HG02852 (cell line): ENCODE measurements around the gene LYPD4.
"Not testable (repeated sequence)": the region's sequence is repeated elsewhere in the genome, so short reads cannot be mapped to it uniquely, and the experiment has no call there.

ENCODE experiments used
- ATAC-seq: cut with Tn5 transposase; IDR thresholded peaks from one replicate; pipeline ENCODE4 v1.9.1; 2021; ENCODE audit warnings: mild to moderate bottlenecking, moderate library complexity; ENCODE audit not compliant: unreplicated experiment

Gene LYPD4

GRCh38 chr19:41802770-41803169 lies 41.7 kb downstream of the LYPD4 start:
- ATAC-seq: no peak

GRCh38 chr19:41801792-41802211 lies 42.7 kb downstream of the LYPD4 start:
- no peak for ATAC-seq

- no peak for ATAC-seq
Measured at GRCh38 chr19:41801031-41801430, 43.5 kb downstream of the LYPD4 start.

- no peak for ATAC-seq
Measured at GRCh38 chr19:41799444-41800000, 45.0 kb downstream of the LYPD4 start.

GRCh38 chr19:41796901-41797300 lies 47.6 kb downstream of the LYPD4 start:
- no peak for ATAC-seq

- ATAC-seq: no peak
Measured at GRCh38 chr19:41796362-41796761, 48.1 kb downstream of the LYPD4 start, which contains the start of gene CEACAM3. Gene CEACAM3, plus strand, starts transcription at chr19:41796587. Its CDS starts 91 bp downstream, at chr19:41796678.

GRCh38 chr19:41795031-41795461 lies 49.4 kb downstream of the LYPD4 start:
- ATAC-seq: no peak

- ATAC-seq: no peak
Measured at GRCh38 chr19:41793414-41793727, 51.1 kb downstream of the LYPD4 start.

- no peak for ATAC-seq
Measured at GRCh38 chr19:41792513-41793413, 51.7 kb downstream of the LYPD4 start.

GRCh38 chr19:41789053-41789452 lies 55.4 kb downstream of the LYPD4 start:
- not testable (repeated sequence) for ATAC-seq

GRCh38 chr19:41788518-41788917 lies 56.0 kb downstream of the LYPD4 start:
- ATAC-seq: not testable (repeated sequence)
